Stimulated activated naive CD8-positive, alpha-beta T cell treated with anti-CD3 and anti-CD28 coated beads, Interleukin-15, Interleukin-2, amounts not matched to agents 100 ng/mL and 50 ng/mL, for 24 hours (primary cell): ENCODE data around the gene RILP.

Experiments
- H3K27ac Mint-ChIP-seq: one replicate; pipeline ENCODE4 v1.8.0; 2021; ENCODE audit warnings: mild to moderate bottlenecking, mixed read lengths
- H3K27me3 Mint-ChIP-seq: one replicate; pipeline ENCODE4 v1.8.0; 2021; ENCODE audit warnings: mixed read lengths
- H3K36me3 Mint-ChIP-seq: one replicate; pipeline ENCODE4 v1.8.0; 2021; ENCODE audit warnings: low read depth, mixed read lengths
- H3K4me1 Mint-ChIP-seq: one replicate; pipeline ENCODE4 v1.8.0; 2021; ENCODE audit warnings: low read depth, mixed read lengths
- H3K4me3 Mint-ChIP-seq: one replicate; pipeline ENCODE4 v1.8.0; 2021; ENCODE audit warnings: mild to moderate bottlenecking, mixed read lengths
- H3K9me3 Mint-ChIP-seq: one replicate; pipeline ENCODE4 v1.8.0; 2021; ENCODE audit warnings: mixed read lengths

The RILP gene

DNA sequence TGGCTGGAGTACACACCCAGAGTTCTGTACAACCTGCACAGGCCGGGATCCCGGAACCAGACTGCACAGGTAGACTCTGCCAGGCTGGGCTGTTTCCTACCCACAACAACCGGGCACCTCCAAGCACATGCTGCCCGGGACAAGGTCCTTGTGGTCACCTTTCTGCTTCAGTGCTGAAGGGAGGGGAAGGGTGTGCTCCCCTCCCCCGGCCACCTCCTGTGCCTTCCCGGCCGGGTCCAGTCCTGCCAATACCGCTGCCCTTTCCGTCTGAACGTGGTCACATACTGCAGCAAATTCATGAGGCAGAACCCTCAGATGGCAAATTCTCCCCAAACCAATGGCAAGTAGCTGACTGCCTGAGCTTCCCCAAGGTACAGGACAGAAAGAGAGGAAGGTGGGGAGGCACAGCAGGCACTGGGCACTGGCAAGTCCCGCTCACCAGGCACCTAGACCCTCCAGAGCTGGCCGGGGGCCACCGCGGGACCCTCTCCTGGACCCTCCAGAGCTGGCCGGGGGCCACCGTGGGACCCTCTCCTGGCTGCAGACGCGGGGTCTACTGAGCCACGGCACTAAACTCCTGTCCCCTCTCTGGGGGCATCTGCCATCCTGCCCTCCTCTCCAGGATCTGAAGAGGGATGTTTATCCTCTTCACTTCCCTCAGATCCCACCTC, 43.9 kb downstream of the RILP start:
- Mint-ChIP-seq H3K27me3 (no peaks in the 10 kb centered on the region), H3K4me3 (peak overlapping the region; percentile 63), H3K27ac (peak overlapping the region; percentile 86), H3K4me1 (peaks cover 44% of the 10 kb centered on the region), H3K36me3 (peaks cover 4% of the 10 kb centered on the region), H3K9me3 (no peaks in the 10 kb centered on the region)

DNA sequence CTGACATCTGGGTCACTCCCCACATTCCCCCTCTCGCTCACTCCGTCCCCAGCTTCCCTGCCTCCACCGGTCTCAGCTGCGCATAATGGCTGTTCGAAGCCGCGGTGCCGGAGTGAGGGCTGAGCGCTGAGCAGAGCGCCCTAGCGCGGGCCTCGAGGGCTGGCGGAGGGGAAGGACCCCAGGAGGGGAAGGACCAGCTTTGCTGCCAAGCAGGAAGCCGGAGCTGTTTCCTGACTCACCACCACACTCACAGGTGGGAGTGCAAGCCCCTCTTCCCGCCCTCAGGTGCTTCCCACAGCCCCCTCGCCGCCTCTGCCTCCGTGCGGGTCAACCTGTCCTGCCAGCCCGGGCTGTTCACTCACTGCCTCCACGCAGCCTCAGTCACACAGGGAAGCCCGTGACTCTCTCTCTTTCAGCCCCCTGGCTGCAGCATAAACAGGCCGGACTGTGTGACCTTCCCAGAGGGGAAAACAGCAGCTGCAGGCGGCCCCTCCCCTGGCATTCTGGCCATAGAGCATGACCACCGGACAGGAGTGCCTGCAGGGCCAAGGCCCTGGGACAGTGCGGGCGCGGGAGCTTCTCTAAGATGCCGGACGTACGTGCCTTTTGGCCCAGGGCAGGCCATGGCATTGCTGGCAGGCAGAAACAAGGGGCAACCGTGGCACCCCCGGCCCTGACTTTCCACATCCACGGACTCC, 44.7 kb downstream of the RILP start:
- Mint-ChIP-seq H3K27me3 (no peaks in the 10 kb centered on the region), H3K9me3 (no peaks in the 10 kb centered on the region), H3K36me3 (peaks cover 4% of the 10 kb centered on the region), H3K27ac (peak overlapping the region; percentile 3), H3K4me3 (no peak overlapping the region), H3K4me1 (peaks cover 44% of the 10 kb centered on the region)

GRCh38 chr17:1601571-1601970, 48.1 kb downstream of the RILP start:
- no peak overlapping the region for H3K27ac Mint-ChIP-seq

GRCh38 chr17:1598399-1599095, 51.1 kb downstream of the RILP start:
- Mint-ChIP-seq H3K4me1 (peaks cover 3% of the 10 kb centered on the region), H3K27ac (no peak overlapping the region), H3K27me3 (no peaks in the 10 kb centered on the region), H3K36me3 (no peaks in the 10 kb centered on the region), H3K4me3 (no peak overlapping the region), H3K9me3 (no peaks in the 10 kb centered on the region)

More at GRCh38 chr17:1601571-1601970, 48.1 kb downstream of the RILP start:
- no peaks in the 10 kb centered on the region for H3K9me3 Mint-ChIP-seq
- H3K4me1 Mint-ChIP-seq = peaks cover 19% of the 10 kb centered on the region
- H3K36me3 Mint-ChIP-seq = no peaks in the 10 kb centered on the region
- H3K27me3 Mint-ChIP-seq = no peaks in the 10 kb centered on the region
- H3K4me3 Mint-ChIP-seq = no peak overlapping the region

DNA sequence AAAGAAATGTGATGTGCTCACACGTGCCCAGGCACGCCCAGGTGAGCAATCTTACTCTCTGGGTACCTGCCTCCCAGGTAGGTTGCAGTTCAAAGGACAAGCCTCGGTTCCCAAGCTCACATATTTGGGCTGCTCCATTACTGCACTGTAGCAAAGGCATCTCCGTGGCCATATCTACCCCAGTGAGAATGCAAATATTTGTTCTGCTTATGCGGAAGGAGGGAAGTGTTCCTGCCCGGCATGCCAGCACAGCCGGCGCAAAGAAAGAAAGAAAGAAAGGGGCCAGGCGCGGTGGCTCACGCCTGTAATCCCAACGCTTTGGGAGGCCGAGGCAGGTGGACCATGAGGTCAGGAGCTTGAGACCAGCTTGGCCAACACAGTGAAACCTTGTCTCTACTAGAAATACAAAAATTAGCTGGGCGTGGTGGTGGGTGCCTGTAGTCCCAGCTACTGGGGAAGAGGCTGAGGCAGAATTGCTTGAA, 51.8 kb downstream of the RILP start:
- H3K4me1 Mint-ChIP-seq = peaks cover 9% of the 10 kb centered on the region
- H3K9me3 Mint-ChIP-seq = no peaks in the 10 kb centered on the region
- no peak overlapping the region for H3K4me3 Mint-ChIP-seq
- no peaks in the 10 kb centered on the region for H3K36me3 Mint-ChIP-seq
- no peaks in the 10 kb centered on the region for H3K27me3 Mint-ChIP-seq
- H3K27ac Mint-ChIP-seq = no peak overlapping the region
